NCI-H345 (cell line): ENCODE data around the gene THRSP.
"Not testable (repeated sequence)": the region's sequence is repeated elsewhere in the genome, so short reads cannot be mapped to it uniquely, and the experiment has no call there.

Source experiments
- DNase-seq: peaks from one replicate; lab custom pipeline; 2025; lab: John Stamatoyannopoulos, UW

The THRSP gene, protein sequence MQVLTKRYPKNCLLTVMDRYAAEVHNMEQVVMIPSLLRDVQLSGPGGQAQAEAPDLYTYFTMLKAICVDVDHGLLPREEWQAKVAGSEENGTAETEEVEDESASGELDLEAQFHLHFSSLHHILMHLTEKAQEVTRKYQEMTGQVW

DNA sequence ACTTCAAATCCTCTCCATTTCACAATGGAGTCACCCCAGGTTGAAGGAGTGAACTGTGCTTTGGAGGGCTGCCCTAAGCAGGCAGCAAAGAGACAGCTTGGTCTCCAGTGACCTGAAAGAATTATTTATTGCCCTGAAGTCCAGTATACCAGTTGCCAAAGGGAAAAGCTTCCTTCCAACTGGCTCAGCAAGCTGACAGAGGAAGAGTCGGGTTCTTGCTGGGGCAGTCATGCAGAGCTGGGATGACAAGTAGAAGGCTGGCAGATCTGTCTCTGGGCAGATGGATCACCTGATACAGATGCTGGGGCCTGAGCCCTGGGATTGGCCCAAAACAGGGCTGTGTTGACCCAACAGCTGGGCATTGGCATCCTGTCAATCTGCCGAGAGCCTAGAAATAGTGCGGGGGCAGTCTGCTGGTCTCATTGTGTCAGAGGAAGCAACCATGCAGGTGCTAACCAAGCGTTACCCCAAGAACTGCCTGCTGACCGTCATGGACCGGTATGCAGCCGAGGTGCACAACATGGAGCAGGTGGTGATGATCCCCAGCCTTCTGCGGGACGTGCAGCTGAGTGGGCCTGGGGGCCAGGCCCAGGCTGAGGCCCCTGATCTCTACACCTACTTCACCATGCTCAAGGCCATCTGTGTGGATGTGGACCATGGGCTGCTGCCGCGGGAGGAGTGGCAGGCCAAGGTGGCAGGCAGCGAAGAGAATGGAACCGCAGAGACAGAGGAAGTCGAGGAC is at the start of gene THRSP:
THRSP (plus strand) TSS at position 422 of the 742 bp plus-strand sequence; CDS start at position 443, 21 bp downstream.
- DNase-seq, result no peak

DNA sequence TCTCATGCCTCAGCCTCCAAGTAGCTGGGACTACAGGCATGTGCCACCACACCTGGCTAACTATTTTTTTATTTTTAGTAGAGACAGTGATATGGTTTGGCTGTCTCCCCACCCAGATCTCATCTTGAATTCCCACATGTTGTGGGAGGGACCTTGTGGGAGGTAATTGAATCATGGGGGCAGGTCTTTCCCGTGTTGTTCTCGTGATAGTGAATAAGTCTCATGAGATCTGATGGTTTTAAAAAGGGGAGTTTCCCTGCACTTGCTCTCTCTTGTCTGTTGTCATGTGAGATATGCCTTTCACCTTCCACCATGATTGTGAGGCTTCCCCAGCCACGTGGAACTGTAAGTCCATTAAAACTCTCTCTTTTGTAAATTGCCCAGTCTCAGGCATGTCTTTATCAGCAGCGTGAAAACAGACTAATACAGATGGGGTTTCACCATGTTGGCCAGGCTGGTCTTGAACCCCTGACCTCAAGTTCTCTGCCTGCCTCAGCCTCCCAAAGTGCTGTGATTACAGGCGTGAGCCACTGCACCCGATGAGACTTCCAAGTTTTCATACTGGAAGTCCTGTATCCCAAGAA is 48.6 kb upstream of the THRSP start:
- not testable (repeated sequence) for DNase-seq

DNA sequence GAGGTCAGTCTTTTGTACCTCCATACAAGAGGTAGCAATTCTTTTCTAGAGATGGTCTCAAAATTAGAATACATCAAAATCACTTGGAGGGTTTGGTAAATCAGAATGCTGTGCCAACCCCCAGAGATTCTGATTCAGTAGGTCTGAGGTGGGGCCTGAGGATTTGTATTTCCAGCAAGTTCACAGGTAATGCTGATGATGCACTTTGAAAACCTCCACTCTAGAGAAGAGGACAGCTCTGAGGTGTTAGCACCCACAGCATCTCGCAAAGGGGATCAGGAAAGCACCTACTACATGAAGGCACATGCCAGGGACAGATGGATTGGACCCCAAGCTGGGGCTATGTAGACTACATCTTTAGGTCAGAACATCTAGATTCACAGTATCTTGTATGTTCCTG is 47.8 kb upstream of the THRSP start:
- no peak for DNase-seq

DNA sequence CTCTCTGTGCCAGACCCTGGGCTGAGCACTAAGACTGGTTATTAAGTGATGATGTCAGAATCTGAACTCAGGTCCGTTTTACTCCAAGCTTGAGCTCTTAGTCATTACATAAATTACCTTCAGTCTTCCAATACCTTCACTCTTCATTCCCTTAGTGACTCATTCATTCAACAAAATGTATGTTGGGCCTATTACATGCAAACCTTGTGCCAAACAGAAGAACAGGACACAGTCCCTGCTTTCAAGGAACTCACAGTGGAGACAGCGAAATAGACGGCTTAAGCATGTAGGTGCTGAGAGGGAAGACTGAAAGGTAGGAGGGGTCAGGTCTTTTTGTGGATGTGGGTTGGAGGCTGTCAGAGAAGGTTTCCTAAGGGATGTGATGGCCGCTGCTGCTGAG is 43.9 kb upstream of the THRSP start:
- DNase-seq, result no peak

DNA sequence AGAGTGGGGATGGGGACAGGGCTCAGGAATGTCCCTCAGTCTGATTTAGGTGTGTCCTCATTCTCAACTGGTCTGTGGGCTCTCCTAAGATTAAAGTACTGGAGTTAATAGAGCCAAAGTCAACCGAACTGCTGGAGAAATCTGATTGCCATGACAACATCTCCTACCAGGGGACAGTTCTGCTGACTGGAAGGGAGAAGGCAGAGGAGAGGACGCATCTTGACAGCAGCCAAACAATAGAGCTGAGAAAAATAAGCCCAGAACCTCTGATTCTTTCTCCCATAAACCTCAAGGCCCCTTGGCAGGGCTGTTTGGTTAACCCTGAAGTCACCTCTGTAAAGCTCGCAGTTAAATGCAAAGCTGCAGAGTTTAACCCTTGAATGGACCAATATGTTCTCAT is 43.4 kb upstream of the THRSP start:
- DNase-seq, result no peak

DNA sequence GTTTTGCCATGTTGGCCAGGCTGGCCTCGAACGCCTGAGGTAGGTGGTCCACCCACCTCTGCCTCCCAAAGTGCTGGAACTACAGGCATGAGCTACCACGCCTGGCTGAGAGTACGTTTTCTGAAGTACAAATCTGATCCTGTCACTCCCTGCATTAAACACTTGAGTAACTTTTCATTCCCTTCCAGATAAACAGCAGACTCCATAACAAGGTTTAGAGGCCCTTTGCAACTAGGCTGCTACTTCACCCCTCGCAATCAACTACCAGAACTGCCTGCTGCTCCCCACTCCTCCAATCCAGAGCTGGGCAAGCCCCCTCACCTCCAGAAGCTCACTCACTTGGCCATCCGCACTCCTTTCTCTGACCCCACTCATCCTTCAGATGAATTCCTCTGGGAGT is 42.0 kb upstream of the THRSP start:
- DNase-seq, result no peak

DNA sequence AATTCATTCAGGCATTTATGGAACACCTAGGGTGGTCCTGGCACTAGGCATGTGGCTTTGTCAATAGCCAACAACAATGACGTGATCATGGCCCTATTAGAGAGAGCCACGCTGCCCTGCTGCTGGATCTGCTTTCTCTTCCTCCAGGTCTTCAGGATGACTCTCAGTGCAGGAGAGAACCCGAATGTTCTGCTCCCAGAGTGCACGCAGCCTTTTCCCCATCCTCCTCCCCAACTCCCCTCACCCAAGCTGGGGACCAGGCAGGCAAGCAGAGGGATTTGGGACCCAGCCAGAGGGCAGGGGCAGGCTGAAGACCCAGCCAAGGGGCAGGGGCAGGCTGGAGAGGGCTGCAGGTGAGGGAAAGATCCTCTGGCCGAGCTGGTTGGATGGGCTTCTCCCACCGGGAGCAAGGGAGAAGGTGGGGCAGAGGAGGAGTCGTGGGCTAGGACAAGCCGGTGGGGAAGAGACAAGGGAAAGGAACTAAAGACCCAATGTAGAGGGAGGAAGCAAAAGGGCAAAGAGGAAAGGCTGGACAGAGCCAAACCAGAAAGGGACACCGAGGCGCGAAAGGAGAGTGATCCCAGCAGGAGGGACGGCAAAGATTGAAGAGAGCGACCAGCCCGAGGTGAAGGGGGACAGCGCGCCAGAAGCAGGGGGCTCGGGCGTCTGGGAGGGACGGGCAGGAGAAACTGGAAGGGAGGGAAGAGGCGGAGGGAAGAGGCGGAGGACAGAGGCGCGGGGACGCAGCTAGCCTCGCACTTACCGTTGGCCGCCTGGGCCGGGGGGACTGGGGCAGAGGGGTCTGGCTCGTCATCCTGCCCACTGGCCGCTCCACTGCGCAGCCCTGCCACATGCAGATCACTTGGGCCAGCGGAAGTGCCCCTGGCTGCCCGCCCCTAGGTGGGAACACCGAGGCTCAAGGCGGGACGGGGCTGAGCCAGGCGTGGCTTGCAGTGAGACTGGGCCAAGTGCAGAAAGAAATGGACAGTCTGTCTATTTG is 41.0 kb upstream of the THRSP start, which contains the start of gene KCTD14:
KCTD14 (minus strand) TSS at position 880 of the 1,000 bp plus-strand sequence; CDS start at position 853, 27 bp downstream.
- peak; percentile 82 for DNase-seq

DNA sequence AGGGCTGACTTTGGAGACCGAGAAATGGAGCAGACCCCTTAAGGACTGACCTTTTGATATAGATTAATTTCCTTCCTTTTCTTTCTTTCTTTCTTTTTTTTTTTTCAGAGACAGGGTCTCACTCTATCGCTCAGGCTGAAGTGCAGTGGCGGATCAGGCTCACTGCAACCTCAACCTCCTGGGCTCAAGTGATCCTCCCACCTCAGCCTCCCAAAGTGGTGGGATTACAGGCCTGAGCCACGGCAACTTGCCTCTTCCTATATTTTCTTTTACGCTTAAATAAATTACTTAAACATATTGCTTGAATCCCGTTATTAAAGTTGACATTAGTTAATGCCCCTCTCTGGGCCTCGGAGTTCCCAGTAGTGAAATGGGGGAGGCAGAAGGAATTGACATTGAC is 40.2 kb upstream of the THRSP start:
- no peak for DNase-seq

DNA sequence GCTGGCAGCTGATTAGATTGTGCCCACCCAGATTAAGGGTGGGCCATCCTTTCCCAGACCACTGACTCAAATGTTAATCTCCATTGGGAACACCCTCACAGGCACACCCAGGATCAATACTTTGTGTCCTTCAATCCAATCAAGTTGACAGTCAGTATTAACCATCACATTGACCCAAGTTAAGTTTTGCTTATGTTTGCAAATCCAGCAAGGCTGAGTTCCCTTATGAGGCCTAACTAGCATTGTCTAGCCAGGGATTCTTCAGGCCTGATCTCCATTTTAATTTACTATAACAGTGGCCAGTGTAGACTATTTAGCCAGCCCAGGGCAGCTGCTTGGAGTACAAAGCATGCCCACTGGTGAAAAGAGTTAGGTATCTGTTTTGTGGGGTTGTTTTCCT is 38.3 kb upstream of the THRSP start:
- DNase-seq, result no peak

DNA sequence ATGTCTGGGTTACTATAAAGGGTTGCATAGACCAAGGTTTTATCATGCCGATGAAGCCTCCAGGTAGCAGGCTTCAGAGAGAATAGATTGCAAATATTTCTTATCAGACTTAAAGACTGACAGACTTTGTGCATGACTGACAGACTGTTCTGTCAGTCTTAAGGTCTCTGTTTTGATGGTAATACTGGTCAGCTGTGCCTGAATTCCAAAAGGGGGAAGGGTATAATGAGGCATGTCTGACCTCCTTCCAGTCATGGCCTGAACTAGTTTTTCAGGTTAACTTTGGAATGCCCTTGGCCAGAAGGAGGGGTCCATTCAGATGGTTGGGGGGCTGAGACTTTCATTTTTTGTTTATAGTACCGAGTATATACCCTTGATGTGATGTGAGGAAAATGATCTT is 35.9 kb upstream of the THRSP start:
- DNase-seq, result no peak

DNA sequence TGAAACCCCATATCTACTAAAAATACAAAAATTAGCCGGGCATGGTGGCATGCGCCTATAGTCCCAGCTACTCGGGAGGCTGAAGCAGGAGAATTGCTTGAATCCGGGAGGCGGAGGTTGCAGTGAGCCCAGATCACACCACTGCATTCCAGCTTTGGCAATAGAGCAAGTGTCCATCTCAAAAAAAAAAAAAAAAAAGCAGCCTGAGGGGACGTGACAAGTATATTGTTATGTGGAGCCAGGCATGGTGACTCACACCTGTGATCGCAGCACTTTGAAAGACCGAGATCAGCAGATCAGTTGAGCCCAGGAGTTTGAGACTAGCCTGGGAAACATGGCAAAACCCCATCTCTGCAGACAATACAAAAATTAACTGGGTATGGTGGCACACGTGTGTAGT is 35.2 kb upstream of the THRSP start:
- DNase-seq, result not testable (repeated sequence)

DNA sequence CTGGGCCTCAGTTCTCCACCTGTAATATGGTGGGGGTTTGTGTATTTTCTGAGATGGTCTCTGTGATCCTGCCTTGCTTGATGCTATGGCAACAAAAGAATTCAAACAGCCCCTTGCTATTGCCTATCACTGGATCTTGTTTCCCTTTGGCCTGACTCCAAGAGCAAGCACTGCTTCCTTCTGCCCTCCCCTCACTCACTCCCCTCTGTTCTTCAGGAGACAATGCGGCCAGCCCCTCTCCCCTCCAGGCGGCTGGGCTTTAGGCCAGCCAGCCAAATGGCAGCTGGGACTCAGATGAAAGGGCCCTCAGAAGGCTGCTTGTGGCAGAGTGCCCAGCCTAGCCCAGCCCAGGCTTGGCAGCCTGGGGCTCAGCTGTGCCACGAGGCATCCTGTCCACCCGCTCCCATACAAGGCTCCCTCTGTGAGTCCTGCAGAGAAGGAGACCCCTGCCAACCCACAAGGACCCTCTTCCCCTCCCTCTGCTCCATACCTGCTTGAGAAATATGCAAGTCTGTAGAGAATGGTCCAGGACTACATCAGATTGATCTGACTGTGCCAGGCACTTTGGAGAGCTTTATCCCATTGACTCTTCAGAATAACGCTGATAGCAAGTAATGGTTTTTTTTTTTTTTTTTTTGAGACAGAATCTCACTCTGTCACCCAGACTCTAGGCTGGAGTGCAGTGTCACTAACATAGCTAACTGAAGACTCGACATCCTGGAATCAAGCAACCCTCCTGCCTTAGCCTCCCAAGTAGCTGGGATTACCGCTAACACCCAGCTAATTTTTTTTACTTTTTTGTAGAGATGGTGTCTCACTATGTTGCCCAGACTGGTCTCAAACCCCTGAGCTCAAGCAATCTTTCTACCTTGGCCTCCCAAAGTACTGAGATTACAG is 33.0 kb upstream of the THRSP start:
- peak; percentile 99 for DNase-seq

DNA sequence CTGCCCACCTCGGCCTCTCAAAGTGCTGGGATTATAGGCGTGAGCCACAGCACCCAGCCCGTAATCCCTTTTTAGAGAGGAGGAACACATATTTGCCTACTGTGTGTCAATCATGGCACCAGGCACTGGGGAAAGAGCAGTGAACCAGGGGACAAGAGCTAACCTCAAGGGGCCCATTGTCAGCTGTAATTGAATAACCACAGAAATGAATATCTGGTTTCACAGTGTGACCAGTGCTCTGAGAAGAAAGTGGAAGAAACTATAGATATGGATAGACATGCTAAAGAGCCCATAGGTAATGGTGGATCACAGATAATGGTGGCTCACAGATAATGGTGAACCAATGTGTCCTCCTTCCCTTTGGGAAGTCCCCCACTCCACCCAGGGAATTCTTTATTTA is 32.0 kb upstream of the THRSP start:
- no peak for DNase-seq

DNA sequence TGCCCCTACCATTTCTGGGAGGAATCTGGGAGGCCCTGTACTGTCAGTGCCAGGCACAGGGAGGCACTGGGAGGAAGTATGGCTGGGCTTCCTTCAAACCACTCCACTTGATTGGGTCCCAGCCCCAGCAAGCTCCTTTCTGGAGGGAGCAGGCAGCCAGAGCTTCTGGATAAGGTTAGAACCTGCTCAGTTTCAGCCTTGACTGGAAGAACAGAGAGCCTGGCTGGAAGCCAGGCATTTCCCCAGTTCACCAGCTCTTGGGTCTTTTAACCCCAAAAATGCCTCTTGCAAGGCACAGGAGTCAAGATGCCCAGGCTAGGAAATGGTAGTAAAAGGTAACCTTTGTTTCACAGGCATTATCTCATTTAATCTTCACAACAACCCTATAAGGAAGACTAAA is 31.6 kb upstream of the THRSP start:
- no peak for DNase-seq

DNA sequence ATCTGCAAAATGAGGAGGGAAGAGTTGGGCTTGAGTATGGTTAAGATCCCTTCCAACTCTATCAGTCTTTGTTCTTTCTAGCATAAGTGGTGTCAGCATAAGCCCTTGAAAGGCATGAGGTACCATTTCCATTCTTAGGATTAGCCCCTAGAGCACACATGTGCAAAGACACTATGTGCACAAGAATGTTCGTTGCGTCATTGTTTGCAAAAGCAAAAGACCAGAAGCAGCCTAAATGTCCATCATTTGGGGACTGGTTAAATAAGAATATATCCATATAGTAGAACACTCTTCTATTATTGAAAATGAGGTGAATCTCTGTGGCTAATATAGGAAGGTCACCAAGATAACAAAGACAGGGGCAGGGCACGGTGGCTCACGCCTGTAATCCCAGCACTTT is 30.6 kb upstream of the THRSP start:
- no peak for DNase-seq

DNA sequence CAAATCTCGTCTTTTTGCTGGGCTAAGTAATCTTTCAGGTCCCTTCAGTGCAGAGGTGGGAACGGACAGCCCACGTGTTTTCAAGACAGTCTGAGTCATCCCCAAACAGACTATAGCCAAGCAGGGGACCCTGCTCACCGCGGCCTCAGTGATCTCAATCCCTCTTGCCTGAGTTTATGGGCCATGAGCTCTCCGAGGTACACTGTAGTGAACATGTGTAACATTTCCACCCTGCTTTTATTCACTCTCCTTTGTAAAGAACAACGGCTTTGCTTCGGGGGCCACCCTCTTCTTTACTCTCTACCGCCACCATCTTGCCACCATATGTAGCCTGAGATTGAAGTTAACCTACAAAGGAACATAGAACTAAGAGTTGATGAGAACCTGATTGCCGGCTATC is 29.0 kb upstream of the THRSP start:
- DNase-seq, result no peak

DNA sequence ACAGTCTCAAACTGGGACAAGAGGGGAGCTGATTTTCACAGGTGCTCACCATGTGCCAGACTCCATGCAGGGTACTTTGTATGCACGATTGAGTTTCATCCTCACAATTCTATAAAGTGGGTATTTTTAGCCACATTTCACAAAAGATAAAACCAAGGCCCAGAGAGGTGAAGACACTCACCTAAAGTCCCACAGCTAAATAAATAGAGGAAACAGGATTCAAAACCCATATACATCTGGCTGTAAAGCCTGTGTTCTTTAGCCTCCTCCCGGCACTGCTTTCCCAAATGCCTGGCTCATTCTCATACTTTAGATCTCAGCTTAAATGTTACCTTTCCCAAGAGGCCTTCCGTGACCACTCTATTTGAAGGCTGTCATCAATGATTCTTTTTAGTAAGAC is 27.3 kb upstream of the THRSP start:
- DNase-seq, result no peak

DNA sequence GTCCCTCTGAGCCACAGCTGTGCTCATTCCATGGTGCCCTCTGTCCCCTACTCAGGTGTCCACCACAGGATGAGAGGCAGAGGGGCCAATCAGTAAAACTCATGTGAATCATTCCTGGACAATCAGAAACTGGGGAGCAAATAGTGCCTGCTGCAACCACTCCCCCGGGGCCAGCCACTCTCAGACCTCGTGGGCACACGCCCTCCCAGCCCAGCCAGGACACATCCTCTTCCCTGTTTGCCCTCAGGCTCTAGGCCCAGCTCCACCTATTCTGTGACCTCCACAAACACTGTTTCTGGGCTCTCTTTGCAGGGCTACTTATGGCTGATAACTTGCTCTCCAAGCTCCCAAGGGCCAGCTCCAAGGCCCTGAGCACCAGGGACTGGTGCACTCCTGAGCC is 26.6 kb upstream of the THRSP start:
- no peak for DNase-seq

DNA sequence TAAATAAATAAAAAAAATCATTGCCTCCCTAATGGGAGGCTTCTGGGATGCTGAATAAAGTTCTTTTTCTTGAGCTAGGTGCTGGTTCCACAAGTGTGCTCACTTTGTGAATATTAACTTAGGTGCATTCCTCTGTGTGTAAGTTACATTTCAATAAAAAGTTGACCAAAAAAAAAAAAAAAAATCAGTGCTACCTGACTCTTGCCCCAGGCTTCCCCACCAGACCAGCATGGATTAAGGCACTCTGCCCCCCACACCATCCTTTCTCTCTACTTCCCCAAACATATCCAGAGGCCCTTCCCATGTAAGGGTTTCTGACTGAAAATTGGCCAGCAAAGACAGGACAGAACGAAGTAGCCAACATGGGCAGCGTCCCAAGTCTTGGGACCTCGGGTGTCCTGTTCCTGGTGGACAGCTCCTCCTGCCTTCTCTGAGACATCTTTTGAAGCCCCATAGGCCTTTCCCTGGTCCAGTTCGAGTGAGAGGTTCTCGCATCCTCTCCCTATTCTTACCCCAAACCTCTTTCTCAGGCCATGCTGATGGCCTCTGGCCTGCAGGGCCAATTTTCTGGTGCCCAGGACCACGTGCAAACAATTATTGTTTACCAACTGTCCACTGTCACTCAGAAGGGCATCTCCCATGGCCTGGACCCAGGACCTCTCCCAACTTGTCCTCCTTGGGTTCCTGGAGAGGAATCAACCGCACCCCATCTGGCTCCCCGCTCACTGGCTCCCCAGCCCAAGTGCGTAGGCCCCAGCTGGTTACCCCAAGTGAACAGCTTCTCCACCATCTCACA is 25.6 kb upstream of the THRSP start:
- DNase-seq, result no peak

DNA sequence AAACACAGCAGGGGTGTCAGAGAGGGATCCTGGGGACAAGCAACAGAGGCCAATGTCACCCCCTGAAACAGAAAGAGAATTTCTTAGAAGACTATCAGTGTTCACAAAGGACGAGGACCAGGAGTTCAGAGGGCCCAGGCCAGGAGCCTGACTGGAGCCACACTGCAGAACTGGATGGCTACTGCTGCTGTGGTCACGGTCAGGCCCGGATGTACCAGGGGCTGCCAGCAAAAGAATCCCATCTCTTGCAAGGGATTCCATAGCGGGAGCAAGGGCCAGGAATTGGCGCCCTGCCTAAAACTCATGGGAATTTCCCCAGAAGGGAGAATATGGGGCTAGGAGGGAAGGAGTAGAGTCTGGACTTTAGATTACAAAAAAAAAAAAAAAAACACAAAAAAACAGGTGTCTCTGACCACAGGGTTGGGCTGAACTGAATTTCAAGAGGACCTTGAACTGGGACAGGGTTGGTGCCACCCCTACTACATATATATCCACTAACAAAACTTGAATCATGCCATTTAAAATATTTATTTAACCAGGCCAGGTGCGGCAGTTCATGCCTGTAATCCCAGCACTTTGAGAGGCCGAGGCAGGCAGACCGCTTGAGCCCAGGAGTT is 24.9 kb upstream of the THRSP start:
- no peak for DNase-seq
